OCI-M2 (cell line): ENCODE measurements around the gene DAB1.

ENCODE experiments used
- DNase-seq: peaks from one replicate; lab custom pipeline; 2025; ENCODE audit not compliant: unreplicated experiment; lab: John Stamatoyannopoulos, UW

DAB1 gene

DNA sequence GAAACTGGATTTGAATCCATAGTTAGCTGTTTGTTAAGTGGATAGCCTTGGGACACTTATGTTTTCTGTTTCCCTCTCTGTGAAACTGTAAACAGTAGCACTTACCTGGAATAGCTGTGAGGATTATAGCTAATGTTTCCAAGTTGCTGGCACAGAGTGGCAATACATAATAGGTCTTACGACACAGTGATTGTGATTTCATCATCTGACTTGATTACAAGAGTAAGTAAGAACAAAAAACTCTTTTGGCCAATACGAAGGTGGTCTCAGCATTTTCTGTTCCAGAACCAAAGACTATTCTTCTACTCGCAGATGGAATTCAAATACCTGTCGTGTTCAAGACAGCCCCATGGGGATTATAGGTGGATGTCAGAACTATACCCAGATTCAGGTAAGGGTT is 460.2 kb downstream of the DAB1 start:
- no peak for DNase-seq

- DNase-seq: no peak
Measured at GRCh38 chr1:56961426-56961825, 462.4 kb downstream of the DAB1 start.

DNA sequence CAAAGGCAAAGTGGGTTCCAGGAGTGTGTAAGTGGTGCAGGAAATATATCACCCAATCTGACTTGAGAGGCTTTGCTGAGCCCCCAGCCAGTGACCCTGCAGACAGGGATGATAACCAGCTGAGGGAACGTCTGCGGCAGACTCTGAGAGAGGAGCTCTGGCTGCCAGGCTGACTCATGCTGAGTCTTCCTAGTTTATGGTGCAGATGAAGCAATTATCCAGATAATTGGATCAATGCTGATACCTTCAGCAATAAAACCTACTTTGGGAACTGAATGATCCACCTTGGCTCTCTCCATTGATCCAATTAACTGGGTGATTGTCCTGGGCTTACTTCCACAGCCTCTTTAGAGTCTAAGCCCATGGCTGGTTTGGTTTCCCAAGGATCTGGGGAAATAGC is 465.3 kb downstream of the DAB1 start:
- no peak for DNase-seq

GRCh38 chr1:56957931-56958330 is 465.9 kb downstream of the DAB1 start:
- no peak for DNase-seq

DNA sequence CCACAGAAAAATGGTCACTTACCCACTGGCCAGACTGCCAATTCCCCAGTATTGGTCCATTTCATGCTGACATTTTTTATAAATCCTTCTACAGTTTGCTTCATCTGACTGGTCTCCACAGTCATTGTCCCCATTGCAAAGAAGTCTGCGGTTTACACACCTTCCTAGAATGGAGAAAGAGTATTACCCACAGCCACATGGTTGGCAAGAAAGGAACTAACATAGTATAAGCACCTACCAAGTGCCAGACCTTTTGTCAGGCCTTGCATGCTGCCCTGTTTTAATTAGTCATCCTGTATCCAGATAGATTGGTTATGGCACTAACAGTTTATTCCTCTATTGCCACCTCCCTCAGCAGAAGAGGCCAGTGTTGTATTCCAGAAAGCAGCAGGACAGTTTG is 469.2 kb downstream of the DAB1 start:
- no peak for DNase-seq

- no peak for DNase-seq
Measured at GRCh38 chr1:56953386-56953785, 470.5 kb downstream of the DAB1 start.

GRCh38 chr1:56952501-56952900 is 471.4 kb downstream of the DAB1 start:
- DNase-seq: no peak

- DNase-seq: no peak
Measured at GRCh38 chr1:56948403-56949023, 475.3 kb downstream of the DAB1 start.
